ENCODE results near the gene TPPP.

Gene TPPP

GRCh38 chr5:677131-678101 lies 15.7 kb downstream of the TPPP start:
- DNase-seq (ENCODE audit: low read depth in 2 of 2): no peak

- DNase-seq (ENCODE audit: low read depth in 2 of 2): no peak
These were observed 16.5 kb downstream of the TPPP start for GRCh38 chr5:676699-677076.

- DNase-seq (ENCODE audit: low read depth in 2 of 2): no peak
These were observed 17.1 kb downstream of the TPPP start for GRCh38 chr5:675871-676698.

GRCh38 chr5:675111-675870 lies 17.9 kb downstream of the TPPP start:
- no peak for DNase-seq (ENCODE audit: low read depth in 2 of 2)

GRCh38 chr5:674630-675011 lies 18.5 kb downstream of the TPPP start:
- DNase-seq (ENCODE audit: low read depth in 2 of 2): no peak

GRCh38 chr5:673831-674629 lies 19.1 kb downstream of the TPPP start:
- no peak for DNase-seq (ENCODE audit: low read depth in 2 of 2)

GRCh38 chr5:673161-673830 lies 19.9 kb downstream of the TPPP start:
- DNase-seq (ENCODE audit: low read depth in 2 of 2): no peak

GRCh38 chr5:672329-673160 lies 20.6 kb downstream of the TPPP start:
- DNase-seq (ENCODE audit: low read depth in 2 of 2): peak; percentile 19 to 30

GRCh38 chr5:671459-672328 lies 21.5 kb downstream of the TPPP start:
- no peak for DNase-seq (ENCODE audit: low read depth in 2 of 2)

- DNase-seq (ENCODE audit: low read depth in 2 of 2): no peak
These were observed 22.5 kb downstream of the TPPP start for GRCh38 chr5:670396-671270.

- no peak for DNase-seq (ENCODE audit: low read depth in 2 of 2)
These were observed 23.2 kb downstream of the TPPP start for GRCh38 chr5:669842-670395.

- DNase-seq (ENCODE audit: low read depth in 2 of 2): no peak
These were observed 23.9 kb downstream of the TPPP start for GRCh38 chr5:669111-669841.

- no peak for DNase-seq (ENCODE audit: low read depth in 2 of 2)
These were observed 24.7 kb downstream of the TPPP start for GRCh38 chr5:668283-668995.

- DNase-seq (ENCODE audit: low read depth in 2 of 2): no peak
These were observed 26.2 kb downstream of the TPPP start for GRCh38 chr5:666816-667498.

GRCh38 chr5:665956-666711 lies 27.0 kb downstream of the TPPP start:
- DNase-seq (ENCODE audit: low read depth in 2 of 2): no peak

Measured in fibroblast of skin of left biceps (primary cell).